CD14-positive monocyte (primary cell): ENCODE data around the gene NPIPA3. TPM values are rescaled to one million over a fixed set of nuclear protein-coding genes. Genes with fewer than 3 reads are reported as not detected.

Experiments
- DNase-seq, 3 donors: peaks; one replicate each; pipeline ENCODE4 v3.0.0-alpha.2; 2011 to 2022
- H2AFZ ChIP-seq: 2 replicates; pipeline ENCODE4 v1.6.0; 2012; ENCODE audit warnings: mild to moderate bottlenecking, low read depth, low read length, inconsistent platforms; ENCODE audit not compliant: insufficient read depth, poor library complexity, severe bottlenecking
- H3K27ac ChIP-seq, 2 donors: 1 replicate in 1 of 2; 2 replicates in 1 of 2; pipeline ENCODE4 v1.5.1; 2012 to 2013; ENCODE audit warnings: low read length in 2 of 2, control low read depth in 1 of 2, inconsistent platforms in 1 of 2, low read depth in 1 of 2, mild to moderate bottlenecking in 1 of 2
- H3K27me3 ChIP-seq, 2 donors: one replicate each; pipeline versions ENCODE4 v1.6.0 to v1.6.1; 2011 to 2013; ENCODE audit warnings: low read length in 2 of 2; ENCODE audit not compliant: control insufficient read depth in 2 of 2, insufficient read depth in 2 of 2
- H3K36me3 ChIP-seq, 2 donors: replicated peaks in 1 of 2; 1 replicate in 1 of 2; 2 replicates in 1 of 2; pipeline versions ENCODE4 v1.5.1 to v1.6.1; 2012 to 2013; ENCODE audit warnings: low read length in 2 of 2, control low read depth in 1 of 2, inconsistent platforms in 1 of 2, mild to moderate bottlenecking in 1 of 2; ENCODE audit not compliant: insufficient read depth in 2 of 2, control insufficient read depth in 1 of 2
- H3K4me1 ChIP-seq, 2 donors: 1 replicate in 1 of 2; 2 replicates in 1 of 2; pipeline versions ENCODE4 v1.5.1 to v1.6.1; 2012 to 2013; ENCODE audit warnings: low read length in 2 of 2, control low read depth in 1 of 2, inconsistent platforms in 1 of 2, mild to moderate bottlenecking in 1 of 2, moderate library complexity in 1 of 2; ENCODE audit not compliant: insufficient read depth in 2 of 2, control insufficient read depth in 1 of 2
- H3K4me2 ChIP-seq: replicated peaks from 2 replicates; pipeline ENCODE3; 2012; ENCODE audit warnings: low read length, moderate library complexity, mild to moderate bottlenecking; ENCODE audit not compliant: poor library complexity, severe bottlenecking; ENCODE audit errors: extremely low read depth
- H3K4me3 ChIP-seq, 3 experiments: fragments of 200-600 bp in 1 of 3; sonication (generic) in 1 of 3; replicated peaks in 1 of 3; 1 replicate in 2 of 3; 2 replicates in 1 of 3; pipeline ENCODE4 v1.5.1; 2011 to 2013; ENCODE audit warnings: low read length in 3 of 3, mild to moderate bottlenecking in 3 of 3, control low read depth in 2 of 3, low read depth in 2 of 3, inconsistent platforms in 1 of 3, moderate library complexity in 1 of 3
- H3K79me2 ChIP-seq: 2 replicates; pipeline ENCODE4 v1.6.0; 2012; ENCODE audit warnings: mild to moderate bottlenecking, control low read depth, inconsistent platforms, low read length, moderate library complexity; ENCODE audit not compliant: insufficient read depth
- H3K9ac ChIP-seq: 2 replicates; pipeline ENCODE4 v1.6.0; 2017; ENCODE audit warnings: low read length, mild to moderate bottlenecking; ENCODE audit not compliant: insufficient read depth, poor library complexity, severe bottlenecking
- H3K9me3 ChIP-seq, 2 donors: replicated peaks in 1 of 2; 1 replicate in 1 of 2; 2 replicates in 1 of 2; pipeline versions ENCODE4 v1.5.1 to v1.6.1; 2012 to 2013; ENCODE audit warnings: low read length in 2 of 2, control low read depth in 1 of 2; ENCODE audit not compliant: control insufficient read depth in 1 of 2, insufficient read depth in 1 of 2
- H4K20me1 ChIP-seq: 2 replicates; pipeline ENCODE4 v1.6.0; 2012; ENCODE audit warnings: mild to moderate bottlenecking, low read length, control low read depth, moderate library complexity; ENCODE audit not compliant: insufficient read depth
- H3K27ac Mint-ChIP-seq, 7 donors: one replicate each; pipeline ENCODE4 v1.8.0; 2020; ENCODE audit warnings: mild to moderate bottlenecking in 7 of 7, mixed read lengths in 7 of 7, moderate library complexity in 6 of 7, inconsistent platforms in 2 of 7
- H3K27me3 Mint-ChIP-seq, 3 donors: one replicate each; pipeline ENCODE4 v1.8.0; 2021 to 2022; ENCODE audit warnings: low read depth in 3 of 3, mild to moderate bottlenecking in 3 of 3, mixed read lengths in 3 of 3, moderate library complexity in 3 of 3, inconsistent platforms in 1 of 3
- H3K36me3 Mint-ChIP-seq, 2 donors: one replicate each; pipeline ENCODE4 v1.8.0; 2020; ENCODE audit warnings: mixed read lengths in 2 of 2, inconsistent platforms in 1 of 2, mild to moderate bottlenecking in 1 of 2
- H3K4me1 Mint-ChIP-seq: one replicate; pipeline ENCODE4 v1.8.0; 2020; ENCODE audit warnings: mild to moderate bottlenecking, mixed read lengths
- H3K4me3 Mint-ChIP-seq, 2 donors: one replicate each; pipeline ENCODE4 v1.8.0; 2020; ENCODE audit warnings: mild to moderate bottlenecking in 2 of 2, mixed read lengths in 2 of 2, moderate library complexity in 1 of 2
- H3K9me3 Mint-ChIP-seq, 7 donors: one replicate each; pipeline ENCODE4 v1.8.0; 2020 to 2022; ENCODE audit warnings: mixed read lengths in 7 of 7, mild to moderate bottlenecking in 6 of 7, moderate library complexity in 6 of 7, inconsistent platforms in 2 of 7
- CTCF ChIP-seq: fragments of 200-600 bp; IDR thresholded peaks from one replicate; pipeline ENCODE4 v1.8.0; 2022; ENCODE audit warnings: antibody characterized with exemption, mild to moderate bottlenecking
- WGBS: methylation state at CpG from one replicate; pipeline ENCODE4 v1.1.5; 2013; ENCODE audit warnings: missing lambda C conversion rate; ENCODE audit not compliant: insufficient coverage; 5-methylcytosine and 5-hydroxymethylcytosine counted together
- intact Hi-C, 2 donors: fragments of 100-400 bp; cut with micrococcal nuclease; formaldehyde crosslinking; loops; one replicate each; pipeline versions ENCODE4 v1.15.0 to v1.15.1; 2023
- polyA plus RNA-seq, 3 donors: library from polyadenylated mRNA; depleted of rRNA in 1 of 3; unstranded in 2 of 3; stranded (reverse) in 1 of 3; fragments of 300-500 nt in 2 of 3; fragments of >200 nt in 1 of 3; fragmentation: Illumina TruSeq in 2 of 3; gene quantifications; 1 replicate in 2 of 3; 2 replicates in 1 of 3; pipeline ENCODE4 v1.2.3, GENCODE V29; 2012 to 2021

Gene NPIPA3
- polyA plus RNA-seq, 3 donors = 1.4 TPM; not detected in 2

DNA sequence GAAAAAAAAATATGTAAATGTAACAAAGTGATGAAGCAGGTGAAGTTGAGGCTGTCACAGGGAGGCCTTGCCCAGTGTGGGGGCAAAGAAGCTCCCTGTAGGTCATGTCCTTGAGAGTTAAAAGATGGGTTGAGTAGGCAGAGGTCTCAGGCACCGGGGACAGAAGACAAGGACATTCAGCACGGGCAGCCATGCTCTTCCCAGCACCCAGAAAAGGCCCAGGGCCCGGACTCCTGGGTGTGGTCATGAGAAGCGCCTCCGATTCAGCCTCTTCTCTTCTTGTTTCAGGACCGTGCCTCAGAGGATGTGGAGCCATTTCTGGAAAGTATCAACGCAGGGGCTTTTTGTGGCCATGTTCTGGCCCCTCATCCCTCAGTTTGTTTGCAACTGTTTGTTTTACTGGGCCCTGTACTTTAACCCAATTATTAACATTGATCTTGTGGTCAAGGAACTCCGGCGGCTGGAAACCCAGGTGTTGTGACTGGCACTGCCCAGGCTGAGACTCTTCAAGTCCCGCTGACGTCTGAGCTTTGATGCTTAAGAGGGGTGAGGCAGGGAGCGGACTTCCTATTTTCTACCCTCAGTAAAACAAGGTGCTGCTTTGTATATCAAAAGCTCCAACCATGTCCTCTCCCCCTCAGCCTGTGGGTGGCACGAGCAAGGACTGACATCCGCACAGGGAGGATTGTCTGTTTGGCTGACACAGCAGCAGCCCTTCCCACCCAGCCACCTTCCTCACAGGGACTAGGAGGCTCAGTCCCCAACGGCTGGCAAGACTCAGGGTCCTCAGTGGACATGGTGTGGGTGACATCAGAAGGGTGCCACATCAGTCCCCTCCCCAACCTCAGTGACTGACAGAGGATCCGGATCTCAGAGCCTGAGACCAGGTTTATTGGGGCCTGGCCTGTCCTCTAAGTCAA, 35.6 kb upstream of the NPIPA3 start:
- no peak for DNase-seq
- Histone ChIP-seq H3K79me2 (no peaks in the 10 kb centered on the region), H3K4me2 (no peak overlapping the region), H3K36me3 (peaks cover 55 to 72% of the 10 kb centered on the region in 2 donors), H4K20me1 (no peaks in the 10 kb centered on the region), H3K9me3 (no peaks in the 10 kb centered on the region), H3K9ac (no peak overlapping the region), H3K4me1 (no peaks in the 10 kb centered on the region), H3K27me3 (no peaks in the 10 kb centered on the region), H3K27ac (no peak overlapping the region), H2AFZ (no peak overlapping the region), H3K4me3 (no peak overlapping the region)
- TF ChIP-seq CTCF = no peak
- 95% methylated on average over 9 of the region's 16 CpGs for WGBS
- intact Hi-C loops = no loop called here
- Mint-ChIP-seq H3K36me3 (peaks cover 62 to 73% of the 10 kb centered on the region in 2 donors), H3K4me3 (no peak overlapping the region), H3K9me3 (no peaks in the 10 kb centered on the region), H3K27me3 (peaks cover 0 to 2% (median 0%) of the 10 kb centered on the region in 3 donors), H3K27ac (peak overlapping the region in 3 of 7 donors; percentile 39 to 76 (median 71)), H3K4me1 (no peaks in the 10 kb centered on the region)

- WGBS = 100% methylated on average over 3 of the region's 7 CpGs
- DNase-seq = no peak
- no peak overlapping the region for H3K4me3 ChIP-seq
- H3K27me3 ChIP-seq = no peaks in the 10 kb centered on the region
- peaks cover 48 to 61% of the 10 kb centered on the region in 2 donors for H3K36me3 ChIP-seq
- intact Hi-C loops = no loop called here
- Mint-ChIP-seq H3K9me3 (no peaks in the 10 kb centered on the region), H3K36me3 (peaks cover 51 to 62% of the 10 kb centered on the region in 2 donors), H3K27me3 (peaks cover 0 to 2% (median 0%) of the 10 kb centered on the region in 3 donors), H3K4me1 (no peaks in the 10 kb centered on the region), H3K4me3 (no peak overlapping the region), H3K27ac (peak overlapping the region in 1 of 7 donors; percentile 20)
- H3K79me2 ChIP-seq = no peaks in the 10 kb centered on the region
- H4K20me1 ChIP-seq = no peaks in the 10 kb centered on the region
- no peak overlapping the region for H3K4me2 ChIP-seq
- H3K27ac ChIP-seq = no peak overlapping the region
- no peak for TF ChIP-seq CTCF
- H2AFZ ChIP-seq = no peak overlapping the region
- H3K9me3 ChIP-seq = no peaks in the 10 kb centered on the region
- no peak overlapping the region for H3K9ac ChIP-seq
- H3K4me1 ChIP-seq = no peaks in the 10 kb centered on the region
Observed at GRCh38 chr16:14668556-14669223, 34.5 kb upstream of the NPIPA3 start.
